A549 (cell line): Measurements from ENCODE around the gene BANF2.

Experiments
- CBX2 ChIP-seq: fragments of 200-600 bp; sonication (generic); IDR thresholded peaks from 2 replicates; pipeline ENCODE4 v1.6.1; 2016; ENCODE audit warnings: low read depth, mild to moderate bottlenecking, borderline replicate concordance
- CBX8 ChIP-seq: fragments of 200-600 bp; sonication (generic); IDR thresholded peaks from 2 replicates; pipeline ENCODE4 v1.6.1; 2016
- CEBPB ChIP-seq, 2 experiments: fragments of >200 bp in 1 of 2; sonication (Bioruptor Twin) in 1 of 2; formaldehyde crosslinking in 1 of 2; IDR thresholded peaks; 2 replicates each; pipeline ENCODE4 v1.6.1; 2012 to 2016
- CTCF ChIP-seq: fragments of >200 bp; sonication (Bioruptor Twin); formaldehyde crosslinking; IDR thresholded peaks from 3 replicates; pipeline ENCODE4 v1.5.1; 2016
- E2F6 ChIP-seq: IDR thresholded peaks from 2 replicates; pipeline ENCODE4 v1.6.1; 2012; ENCODE audit warnings: low read depth, borderline replicate concordance
- EP300 ChIP-seq, 2 experiments: fragments of >200 bp; sonication (Bioruptor Twin); formaldehyde crosslinking; IDR thresholded peaks; 2 replicates in 1 of 2; 3 replicates in 1 of 2; pipeline ENCODE4 v1.6.1; 2016 to 2017
- HOXA7 ChIP-seq: fragments of 250-450 bp; sonication (Bioruptor Pico); IDR thresholded peaks from 2 replicates; pipeline ENCODE4 v1.5.0; 2020; ENCODE audit warnings: mild to moderate bottlenecking, moderate library complexity
- JUNB ChIP-seq: fragments of >200 bp; sonication (Bioruptor Twin); formaldehyde crosslinking; IDR thresholded peaks from 2 replicates; pipeline ENCODE4 v1.6.1; 2016
- MAX ChIP-seq: IDR thresholded peaks from 2 replicates; pipeline ENCODE4 v1.6.1; 2012
- MAZ ChIP-seq: fragments of 150-350 bp; IDR thresholded peaks from 2 replicates; pipeline ENCODE4 v1.6.1; 2014; ENCODE audit warnings: antibody characterized with exemption, low read depth, low read length, borderline replicate concordance
- NFE2L2 ChIP-seq: fragments of 150-350 bp; conservative IDR thresholded peaks from 2 replicates; pipeline ENCODE4 v1.6.1; 2014; ENCODE audit warnings: low read length
- POLR2A ChIP-seq: IDR thresholded peaks from 2 replicates; pipeline ENCODE4 v1.6.1; 2012; ENCODE audit warnings: mild to moderate bottlenecking, low read length
- RAD21 ChIP-seq, 2 experiments: fragments of >200 bp in 1 of 2; sonication (Bioruptor Twin) in 1 of 2; formaldehyde crosslinking in 1 of 2; IDR thresholded peaks in 1 of 2; conservative IDR thresholded peaks in 1 of 2; 2 replicates in 1 of 2; 3 replicates in 1 of 2; pipeline ENCODE4 v1.6.1; 2012 to 2018; ENCODE audit warnings: inconsistent platforms in 1 of 2
- ZSCAN20 ChIP-seq: fragments of 250-450 bp; sonication (Bioruptor Pico); IDR thresholded peaks from 2 replicates; pipeline ENCODE4 v1.8.0; 2022; ENCODE audit warnings: mild to moderate bottlenecking, moderate library complexity

GRCh38 chr20:17752459-17752858 is 52.7 kb downstream of the BANF2 start:
- TF ChIP-seq POLR2A, result no peak
- TF ChIP-seq CTCF, result no peak
- no peak for TF ChIP-seq CBX8
- TF ChIP-seq CBX2, result no peak
- no peak for TF ChIP-seq HOXA7 (CRISPR knock-in tag)
- TF ChIP-seq NFE2L2, result no peak
- no peak for TF ChIP-seq JUNB
- TF ChIP-seq CEBPB (IDR thresholded peaks at IDR 0.05), result no peak
- TF ChIP-seq MAZ, result no peak
- TF ChIP-seq MAX, result no peak
- no peak for TF ChIP-seq RAD21 (conservative IDR thresholded peaks at IDR 0.05 in 1 of 2, IDR thresholded peaks at IDR 0.05 in 1 of 2)
- TF ChIP-seq E2F6, result no peak
- no peak for TF ChIP-seq ZSCAN20 (CRISPR knock-in tag)
- no peak for TF ChIP-seq EP300 (IDR thresholded peaks at IDR 0.05)
